GM12878 (cell line): ENCODE data around the gene POLD1. TPM values are rescaled to one million over a fixed set of nuclear protein-coding genes. Genes with fewer than 3 reads are reported as not detected.

Source experiments
- ATAC-seq: fragments of 200-7000 bp; cut with Tn5 transposase; 3 replicates; pipeline ENCODE4 v1.9.1; 2020; ENCODE audit warnings: mild to moderate bottlenecking, moderate library complexity
- BruUV-seq: library from RNA; stranded (reverse); fragments of 400-500 nt; replicated peaks from 2 replicates; lab custom pipeline; 2021; lab: Mats Ljungman, UMichigan
- CTCF ChIA-PET: fragments of 300-600 bp; sonication (Branson Sonifier 250); formaldehyde crosslinking; extraction: SDS; loops from one replicate; lab custom pipeline; 2021; ENCODE audit warnings: inconsistent platforms; lab: Yijun Ruan, JAX
- POLR2A ChIA-PET: fragments of 350-600 bp; formaldehyde crosslinking; extraction: SDS; loops from one replicate; lab custom pipeline; 2021; ENCODE audit warnings: inconsistent platforms; lab: Charles Lee
- RAD21 ChIA-PET: fragments of 300-600 bp; sonication (Branson Sonifier 250); formaldehyde crosslinking; loops from one replicate; lab custom pipeline; 2023; ENCODE audit warnings: antibody characterized with exemption; ENCODE audit not compliant: unreplicated experiment; lab: Charles Lee
- SMC1A ChIA-PET: fragments of 300-600 bp; sonication (Branson Sonifier 250); formaldehyde crosslinking; loops from one replicate; lab custom pipeline; 2023; ENCODE audit not compliant: unreplicated experiment, uncharacterized antibody; lab: Charles Lee
- DNase-seq: peaks from one replicate; pipeline ENCODE4 v3.0.0-alpha.2; 2011; ENCODE audit warnings: low read depth, low spot score
- FAIRE-seq: peaks from 3 replicates; lab custom pipeline; 2011; peaks lifted over from hg19 to GRCh38; lab: Jason Lieb, UNC
- H2AFZ ChIP-seq: 2 replicates; pipeline ENCODE4 v1.6.0; 2011; ENCODE audit warnings: low read depth, low read length, control low read depth; ENCODE audit not compliant: control insufficient read depth
- H3K27ac ChIP-seq: 2 replicates; pipeline ENCODE4 v1.5.1; 2011; ENCODE audit warnings: control low read depth; ENCODE audit not compliant: control insufficient read depth, insufficient read depth
- H3K27me3 ChIP-seq, 2 experiments: replicated peaks in 1 of 2; 2 replicates each; pipeline versions ENCODE4 v1.6.0 to v1.6.1; 2011; ENCODE audit warnings: low read length in 1 of 2; ENCODE audit not compliant: control insufficient read depth in 2 of 2, insufficient read depth in 2 of 2
- H3K36me3 ChIP-seq, 2 experiments: 2 replicates each; pipeline ENCODE4 v1.5.1; 2011; ENCODE audit warnings: low read length in 1 of 2; ENCODE audit not compliant: control insufficient read depth in 2 of 2, insufficient read depth in 2 of 2
- H3K4me1 ChIP-seq: 2 replicates; pipeline ENCODE4 v1.6.1; 2011; ENCODE audit warnings: mild to moderate bottlenecking, low read length, moderate library complexity, mixed read lengths; ENCODE audit not compliant: control insufficient read depth, insufficient read depth
- H3K4me2 ChIP-seq: 2 replicates; pipeline ENCODE4 v1.6.0; 2011; ENCODE audit warnings: control low read depth; ENCODE audit not compliant: control insufficient read depth, insufficient read depth
- H3K4me3 ChIP-seq: fragments of 200-600 bp; sonication (generic); 2 replicates; pipeline ENCODE4 v1.5.1; 2016
- H3K79me2 ChIP-seq: 2 replicates; pipeline ENCODE4 v1.6.0; 2011; ENCODE audit warnings: low read length; ENCODE audit not compliant: control insufficient read depth, insufficient read depth
- H3K9ac ChIP-seq: 2 replicates; pipeline ENCODE4 v1.8.0; 2011; ENCODE audit warnings: low read length, control low read depth, mixed read lengths; ENCODE audit not compliant: control insufficient read depth, insufficient read depth
- H3K9me3 ChIP-seq: replicated peaks from 3 replicates; pipeline ENCODE4 v1.5.1; 2011; ENCODE audit warnings: mild to moderate bottlenecking, low read length; ENCODE audit not compliant: control insufficient read depth, insufficient read depth
- H4K20me1 ChIP-seq: 2 replicates; pipeline ENCODE4 v1.6.0; 2011; ENCODE audit not compliant: control insufficient read depth, insufficient read depth
- CREB1 ChIP-seq: IDR thresholded peaks from 2 replicates; pipeline ENCODE4 v1.6.1; 2012; ENCODE audit warnings: low read depth, mild to moderate bottlenecking, inconsistent platforms
- NFIC ChIP-seq: IDR thresholded peaks from 2 replicates; pipeline ENCODE4 v1.6.1; 2012; ENCODE audit warnings: low read depth, mild to moderate bottlenecking, inconsistent platforms, low read length, moderate library complexity
- RELA ChIP-seq: fragments of 450-650 bp; IDR thresholded peaks from 2 replicates; pipeline ENCODE4 v1.8.0; 2014; ENCODE audit warnings: borderline replicate concordance; ENCODE audit not compliant: partially characterized antibody
- WRNIP1 ChIP-seq: IDR thresholded peaks from 2 replicates; pipeline ENCODE4 v1.6.1; 2011; ENCODE audit warnings: low read depth, low read length, improper control_type of control experiment, borderline replicate concordance
- ZNF24 ChIP-seq: fragments of 450-650 bp; IDR thresholded peaks from 2 replicates; pipeline ENCODE4 v1.6.1; 2017; ENCODE audit warnings: antibody characterized with exemption, mild to moderate bottlenecking
- WGBS: methylation state at CpG from one replicate; pipeline ENCODE4 v1.1.6; 2016; ENCODE audit warnings: low lambda C conversion rate; ENCODE audit not compliant: insufficient replicate concordance, insufficient coverage; ENCODE audit errors: missing lambda C conversion rate; 5-methylcytosine and 5-hydroxymethylcytosine counted together
- in situ Hi-C: fragments of 300-500 bp; cut with MboI; formaldehyde crosslinking; loops from 9 replicates; pipeline ENCODE4 v1.14.3; 2018; ENCODE audit warnings: mixed read lengths
- intact Hi-C: fragments of 100-400 bp; cut with micrococcal nuclease; formaldehyde crosslinking; loops from one replicate; pipeline ENCODE4 v1.14.2; 2022; ENCODE audit not compliant: unreplicated experiment
- polyA plus RNA-seq, 11 experiments: library from polyadenylated mRNA; depleted of rRNA in 4 of 11; unstranded in 6 of 11; stranded (reverse) in 5 of 11; fragments of >200 nt; fragmentation: Nextera tagmentation in 4 of 11; fragmentation: Illumina TruSeq in 1 of 11; extraction: Ambion mirVana in 4 of 11; extraction: Trizol in 1 of 11; gene quantifications; 1 replicate in 1 of 11; 2 replicates in 10 of 11; pipeline versions ENCODE4 v1.2.1 to v1.2.3, GENCODE V29; 2011 to 2016; ENCODE audit warnings: inconsistent platforms in 2 of 11, missing spikeins in 2 of 11, low read depth in 1 of 11
- total RNA-seq, 4 experiments: library from RNA; depleted of rRNA in 3 of 4; stranded (reverse); fragments of >200 nt in 3 of 4; fragmentation: Illumina TruSeq in 1 of 4; extraction: Trizol in 1 of 4; gene quantifications; 2 replicates each; pipeline versions ENCODE4 v1.2.1 to v1.2.3, GENCODE V29; 2013 to 2021
- TF ChIP-seq, protein P1 (sequence below): fragments of 450-650 bp; IDR thresholded peaks from 2 replicates; pipeline ENCODE4 v1.6.1; 2014; ENCODE audit warnings: mild to moderate bottlenecking

Gene POLD1
- total and polyA plus RNA-seq, 10 of the 15 experiments (the other 5 are each of a cell fraction or from before 2014, with no cell fraction given) = 0.76 to 165 (median 63.4) TPM

DNA sequence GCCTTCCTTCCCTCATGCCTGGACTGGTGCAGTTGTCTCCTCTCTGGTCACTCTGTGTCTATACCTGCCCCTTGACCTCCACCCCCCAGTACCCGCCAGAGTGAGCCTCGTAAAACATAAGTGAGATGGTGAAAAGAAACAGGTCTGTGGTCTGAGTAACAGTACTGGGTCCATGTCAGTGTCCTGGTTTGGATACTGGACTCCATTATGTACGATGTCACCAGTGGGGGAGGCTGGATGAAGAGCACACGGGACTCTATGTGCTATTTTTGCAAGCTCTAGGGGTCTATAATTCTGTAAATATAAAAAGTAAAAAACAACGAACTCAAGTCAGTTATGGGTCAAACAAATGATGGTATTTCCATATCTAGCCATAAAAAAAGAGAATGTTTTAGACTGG is 62.9 kb downstream of the POLD1 start (continued):
- TF ChIP-seq NFIC (no peak), CREB1 (no peak)

DNA sequence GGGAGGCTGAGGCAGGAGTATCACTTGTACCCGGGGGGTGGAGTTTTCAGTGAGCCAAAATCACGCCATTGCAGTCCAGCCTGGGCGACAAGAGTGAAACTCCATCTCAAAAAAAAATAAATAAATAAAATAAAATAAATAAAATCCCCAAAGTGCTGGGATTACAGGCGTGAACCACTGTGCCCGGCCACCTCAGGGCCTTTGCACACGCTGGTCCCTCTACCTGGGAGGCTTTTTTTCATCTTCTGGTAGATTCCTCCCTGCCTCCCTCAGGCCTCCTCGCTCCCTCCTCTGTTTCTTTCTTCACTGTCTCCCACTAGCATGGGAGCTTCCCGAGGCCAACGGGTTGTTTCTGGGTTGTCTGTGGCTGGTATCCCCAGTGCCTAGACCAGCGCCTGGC is 63.6 kb downstream of the POLD1 start:
- H2AFZ ChIP-seq = no peak overlapping the region
- no peak overlapping the region for H3K9ac ChIP-seq
- FAIRE-seq (no peak), ATAC-seq (no peak), DNase-seq (no peak)
- H3K9me3 ChIP-seq = no peaks in the 10 kb centered on the region
- no peak for TF ChIP-seq ZNF24
- TF ChIP-seq WRNIP1 = no peak
- TF ChIP-seq, protein P1, sequence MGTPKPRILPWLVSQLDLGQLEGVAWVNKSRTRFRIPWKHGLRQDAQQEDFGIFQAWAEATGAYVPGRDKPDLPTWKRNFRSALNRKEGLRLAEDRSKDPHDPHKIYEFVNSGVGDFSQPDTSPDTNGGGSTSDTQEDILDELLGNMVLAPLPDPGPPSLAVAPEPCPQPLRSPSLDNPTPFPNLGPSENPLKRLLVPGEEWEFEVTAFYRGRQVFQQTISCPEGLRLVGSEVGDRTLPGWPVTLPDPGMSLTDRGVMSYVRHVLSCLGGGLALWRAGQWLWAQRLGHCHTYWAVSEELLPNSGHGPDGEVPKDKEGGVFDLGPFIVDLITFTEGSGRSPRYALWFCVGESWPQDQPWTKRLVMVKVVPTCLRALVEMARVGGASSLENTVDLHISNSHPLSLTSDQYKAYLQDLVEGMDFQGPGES = no peak
- no peak for TF ChIP-seq RELA
- ChIA-PET SMC1A (interaction anchor here (1.2 kb wide), 1 partner anchor 82 kb away, joined by 3 read pairs; no protein-coding TSS in a partner anchor), CTCF (interaction anchor here (0.8 kb wide), 1 partner anchor 81 kb away, joined by 4 read pairs; no protein-coding TSS in a partner anchor), RAD21 (no interaction called here), POLR2A (interaction anchor here (1.0 to 1.2 kb wide), 2 partner anchors 12 to 72 kb away, joined by 3 read pairs; partner anchors contain the start of gene NR1H2)
- intact Hi-C loops = no loop called here
- no TSS peak for BruUV-seq
- no peak overlapping the region for H3K4me3 ChIP-seq
- in situ Hi-C loops = no loop called here
- H3K27me3 ChIP-seq = no peaks in the 10 kb centered on the region
- no peaks in the 10 kb centered on the region for H3K4me1 ChIP-seq
- H3K79me2 ChIP-seq = no peaks in the 10 kb centered on the region
- H4K20me1 ChIP-seq = no peaks in the 10 kb centered on the region
- H3K4me2 ChIP-seq = no peak overlapping the region
- WGBS = 57% methylated on average over 10 of the region's 10 CpGs
- no peaks in the 10 kb centered on the region for H3K36me3 ChIP-seq
- no peak overlapping the region for H3K27ac ChIP-seq
